GM12875 (cell line): ENCODE results near the gene ADAMTSL1.

Source experiments
- H3K4me3 ChIP-seq: one replicate; pipeline ENCODE4 v1.5.1; 2011; ENCODE audit warnings: low read depth, low read length, control low read depth
- TF ChIP-seq, protein P1 (sequence below): IDR thresholded peaks from 2 replicates; pipeline ENCODE4 v1.5.1; 2011; ENCODE audit warnings: low read depth, mild to moderate bottlenecking, control low read depth, inconsistent platforms, low read length, moderate library complexity, borderline replicate concordance; ENCODE audit not compliant: insufficient read depth

ADAMTSL1 gene

DNA sequence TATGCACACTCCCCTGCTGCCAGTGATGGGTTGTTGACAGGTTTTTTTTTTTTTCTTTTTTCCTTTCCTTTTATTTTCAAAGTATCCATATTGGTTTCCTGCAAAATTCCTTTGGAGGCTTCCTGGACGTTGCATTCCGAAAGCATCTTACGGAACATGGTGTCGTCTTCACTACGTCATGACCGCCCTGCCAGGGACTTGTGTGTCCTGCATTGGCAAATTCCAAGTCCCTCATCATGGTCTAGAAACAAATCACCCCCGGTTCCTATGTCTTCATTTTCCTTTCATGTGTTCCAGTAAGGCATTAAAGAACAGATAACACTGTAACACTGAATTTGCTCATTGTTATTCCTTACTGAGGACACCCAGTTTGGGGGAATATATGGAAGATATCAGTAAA is 35.0 kb upstream of the ADAMTSL1 start:
- TF ChIP-seq, protein P1, sequence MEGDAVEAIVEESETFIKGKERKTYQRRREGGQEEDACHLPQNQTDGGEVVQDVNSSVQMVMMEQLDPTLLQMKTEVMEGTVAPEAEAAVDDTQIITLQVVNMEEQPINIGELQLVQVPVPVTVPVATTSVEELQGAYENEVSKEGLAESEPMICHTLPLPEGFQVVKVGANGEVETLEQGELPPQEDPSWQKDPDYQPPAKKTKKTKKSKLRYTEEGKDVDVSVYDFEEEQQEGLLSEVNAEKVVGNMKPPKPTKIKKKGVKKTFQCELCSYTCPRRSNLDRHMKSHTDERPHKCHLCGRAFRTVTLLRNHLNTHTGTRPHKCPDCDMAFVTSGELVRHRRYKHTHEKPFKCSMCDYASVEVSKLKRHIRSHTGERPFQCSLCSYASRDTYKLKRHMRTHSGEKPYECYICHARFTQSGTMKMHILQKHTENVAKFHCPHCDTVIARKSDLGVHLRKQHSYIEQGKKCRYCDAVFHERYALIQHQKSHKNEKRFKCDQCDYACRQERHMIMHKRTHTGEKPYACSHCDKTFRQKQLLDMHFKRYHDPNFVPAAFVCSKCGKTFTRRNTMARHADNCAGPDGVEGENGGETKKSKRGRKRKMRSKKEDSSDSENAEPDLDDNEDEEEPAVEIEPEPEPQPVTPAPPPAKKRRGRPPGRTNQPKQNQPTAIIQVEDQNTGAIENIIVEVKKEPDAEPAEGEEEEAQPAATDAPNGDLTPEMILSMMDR = no peak
- H3K4me3 ChIP-seq = no peak overlapping the region

DNA sequence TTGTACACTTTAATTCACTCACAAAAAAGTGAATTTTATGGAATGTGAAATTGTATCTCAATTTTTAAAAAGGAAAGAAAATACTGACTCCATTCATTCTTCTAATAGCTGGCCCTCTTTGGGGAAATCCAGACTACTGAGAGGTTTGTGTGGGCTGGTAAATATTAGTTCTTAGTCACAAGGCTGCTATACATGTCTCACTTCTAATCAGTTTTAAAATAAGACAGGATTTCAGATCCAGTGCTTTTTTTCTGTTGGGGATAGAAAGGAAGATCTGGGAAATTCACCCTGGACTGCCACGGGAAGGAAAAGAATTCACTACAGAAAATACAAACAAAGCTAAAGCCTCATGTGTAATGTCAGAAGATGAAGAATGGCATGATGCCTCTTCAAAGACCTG is 32.7 kb upstream of the ADAMTSL1 start:
- H3K4me3 ChIP-seq = no peak overlapping the region
- TF ChIP-seq, protein P1 = no peak

DNA sequence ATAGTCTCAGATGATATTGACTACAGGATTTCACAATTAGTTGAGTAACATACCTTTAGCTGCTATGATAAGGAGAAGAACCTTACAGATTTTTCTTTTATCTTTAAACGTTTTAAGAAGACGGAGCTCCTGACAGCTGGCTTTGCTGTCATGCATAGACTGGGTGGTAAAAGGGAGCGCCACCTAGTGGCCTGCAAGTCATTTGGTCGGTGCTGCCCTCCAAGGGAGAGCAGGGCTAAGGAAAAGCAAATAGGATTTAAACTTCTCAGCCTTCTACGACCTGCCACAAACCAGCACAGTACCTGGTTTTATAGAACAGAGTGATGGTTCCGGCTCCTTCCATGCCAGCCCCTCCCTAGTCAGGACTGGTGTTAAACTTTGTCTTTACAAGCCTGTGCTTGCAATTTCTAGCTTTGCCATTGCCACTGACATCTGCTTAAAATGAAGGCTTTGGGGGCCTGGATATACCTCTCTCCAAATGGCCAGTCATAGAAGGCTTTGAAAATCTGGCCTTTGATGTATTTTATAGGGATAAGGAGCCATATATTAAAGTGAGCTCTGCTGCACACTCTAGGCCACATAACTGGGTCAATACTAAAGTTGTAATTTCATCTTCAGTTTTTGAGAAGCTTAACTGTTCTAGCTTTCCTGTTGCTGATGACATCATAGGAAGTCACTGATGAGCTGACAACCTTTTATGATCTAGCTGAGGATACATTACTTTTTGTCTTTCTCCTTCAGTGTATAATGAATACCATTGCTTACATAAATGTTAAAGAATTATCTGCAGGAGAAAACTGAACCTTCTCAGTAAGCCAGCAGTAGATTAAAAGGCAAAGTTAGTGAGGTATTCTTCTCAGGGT is 31.1 kb upstream of the ADAMTSL1 start:
- H3K4me3 ChIP-seq = no peak overlapping the region
- TF ChIP-seq, protein P1 = peak; percentile 80

DNA sequence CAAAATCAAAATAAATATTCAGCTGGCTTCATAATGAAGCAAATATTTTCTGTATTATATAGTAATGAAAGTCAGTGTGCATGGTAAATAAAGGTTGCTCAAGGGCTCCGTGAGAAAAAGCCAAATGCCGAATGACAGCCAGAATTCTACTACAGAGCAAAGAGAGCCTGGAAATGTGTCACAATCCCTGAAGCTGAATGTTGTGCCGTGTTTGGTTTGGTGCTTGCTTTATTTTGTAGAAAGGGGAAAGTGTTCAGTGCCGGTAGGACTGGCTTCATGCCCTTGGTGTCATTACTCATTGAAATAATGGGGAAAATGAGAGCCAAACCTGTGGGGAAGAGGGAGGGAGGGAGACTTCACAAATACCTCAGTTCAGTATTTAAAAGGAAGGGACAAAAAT is 26.8 kb upstream of the ADAMTSL1 start:
- TF ChIP-seq, protein P1 = no peak

DNA sequence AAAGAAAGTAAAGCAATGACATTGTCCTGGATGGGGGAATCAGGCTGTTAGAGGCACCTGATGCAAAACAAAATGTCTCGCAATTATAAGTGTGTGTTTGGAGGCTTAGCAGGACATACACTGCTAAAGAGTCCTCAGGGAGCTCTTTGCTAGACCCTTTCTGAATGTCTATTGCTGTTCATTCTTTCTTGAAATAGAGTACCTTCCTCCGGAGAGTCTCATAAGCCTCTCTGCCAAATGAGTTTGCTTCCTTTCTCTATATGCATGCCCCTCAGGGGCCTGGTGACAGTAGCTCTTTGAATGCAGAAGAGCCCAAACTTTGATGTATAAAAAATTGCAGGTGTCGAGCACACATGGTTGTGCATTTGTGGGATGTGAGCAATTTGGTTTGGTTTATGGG is 26.4 kb upstream of the ADAMTSL1 start:
- TF ChIP-seq, protein P1 = no peak
- H3K4me3 ChIP-seq = no peak overlapping the region

More for the DNA sequence above, 26.8 kb upstream of the ADAMTSL1 start:
- H3K4me3 ChIP-seq = no peak overlapping the region

DNA sequence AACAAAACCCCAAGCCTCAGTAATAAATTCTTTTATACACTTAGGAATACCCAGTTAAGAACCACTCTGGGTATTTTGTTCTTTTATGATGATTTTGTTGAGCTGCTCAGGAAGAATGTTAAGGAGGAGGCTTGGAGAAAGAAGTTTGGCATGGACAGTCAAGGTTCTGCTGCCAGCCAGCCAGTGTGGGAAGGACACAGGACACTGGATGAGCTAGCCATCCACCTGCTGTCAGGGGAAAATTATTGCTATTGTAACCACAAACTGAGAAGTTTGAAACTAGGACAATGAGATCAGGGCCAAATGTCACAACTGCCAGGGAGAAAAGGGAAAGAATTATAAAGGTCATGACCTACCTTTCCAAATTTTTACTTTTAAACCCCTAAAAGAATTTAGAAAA is 25.9 kb upstream of the ADAMTSL1 start:
- TF ChIP-seq, protein P1 = no peak
- no peak overlapping the region for H3K4me3 ChIP-seq

DNA sequence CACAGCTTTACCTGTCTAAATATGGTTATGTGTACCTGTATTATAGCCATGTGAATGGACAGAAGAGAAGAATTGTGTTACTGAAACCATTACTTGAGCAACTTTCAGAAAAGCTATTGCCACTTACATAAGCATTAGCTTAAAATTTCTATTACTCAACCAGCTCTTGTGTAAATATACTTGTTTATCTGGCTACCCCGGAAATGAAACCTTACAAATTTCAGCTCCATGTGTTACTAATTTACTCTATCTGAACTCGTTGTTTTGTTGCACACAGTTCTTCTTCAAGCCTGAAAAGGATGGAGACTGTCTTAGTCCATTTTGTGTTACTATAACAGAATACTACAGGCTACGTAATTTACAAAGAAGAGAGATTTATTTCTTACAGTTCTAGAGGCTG is 22.5 kb upstream of the ADAMTSL1 start:
- H3K4me3 ChIP-seq = no peak overlapping the region
- TF ChIP-seq, protein P1 = no peak
